IMR-90 (cell line): ENCODE measurements around the gene SPCS2.
A peak's percentile ranks its signal among the peaks of the same experiment; 100 is the strongest.

Experiments
- FOS ChIP-seq: fragments of 150-350 bp; IDR thresholded peaks from 2 replicates; pipeline ENCODE4 v1.6.1; 2016; ENCODE audit warnings: low read depth, low read length
- MAFK ChIP-seq: IDR thresholded peaks from 2 replicates; pipeline ENCODE4 v1.6.1; 2012; ENCODE audit warnings: low read depth, low read length, improper control_type of control experiment
- MXI1 ChIP-seq: IDR thresholded peaks from 2 replicates; pipeline ENCODE4 v1.6.1; 2012; ENCODE audit warnings: low read depth, mild to moderate bottlenecking, low read length, moderate library complexity, borderline replicate concordance
- POLR2A ChIP-seq: IDR thresholded peaks from 2 replicates; pipeline ENCODE4 v1.6.1; 2012; ENCODE audit warnings: mild to moderate bottlenecking, low read depth, low read length
- RAD21 ChIP-seq: IDR thresholded peaks from 2 replicates; pipeline ENCODE4 v1.6.1; 2012; ENCODE audit warnings: low read length, improper control_type of control experiment
- TF ChIP-seq, protein P1 (sequence below): fragments of 150-350 bp; IDR thresholded peaks from 2 replicates; pipeline ENCODE4 v1.6.1; 2017; ENCODE audit warnings: mild to moderate bottlenecking, antibody characterized with exemption, low read length, low read depth
- TF ChIP-seq, protein P2 (sequence below): conservative IDR thresholded peaks from 2 replicates; pipeline ENCODE4 v1.5.1; 2012; ENCODE audit warnings: mild to moderate bottlenecking, low read depth, low read length, improper control_type of control experiment

GRCh38 chr11:74957937-74958629, 9.0 kb downstream of the SPCS2 start:
- TF ChIP-seq, protein P1, sequence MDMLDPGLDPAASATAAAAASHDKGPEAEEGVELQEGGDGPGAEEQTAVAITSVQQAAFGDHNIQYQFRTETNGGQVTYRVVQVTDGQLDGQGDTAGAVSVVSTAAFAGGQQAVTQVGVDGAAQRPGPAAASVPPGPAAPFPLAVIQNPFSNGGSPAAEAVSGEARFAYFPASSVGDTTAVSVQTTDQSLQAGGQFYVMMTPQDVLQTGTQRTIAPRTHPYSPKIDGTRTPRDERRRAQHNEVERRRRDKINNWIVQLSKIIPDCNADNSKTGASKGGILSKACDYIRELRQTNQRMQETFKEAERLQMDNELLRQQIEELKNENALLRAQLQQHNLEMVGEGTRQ, result no peak
- TF ChIP-seq POLR2A (no peak), MAFK (peak; percentile 90), RAD21 (no peak), MXI1 (no peak), FOS (no peak)
- TF ChIP-seq, protein P2, sequence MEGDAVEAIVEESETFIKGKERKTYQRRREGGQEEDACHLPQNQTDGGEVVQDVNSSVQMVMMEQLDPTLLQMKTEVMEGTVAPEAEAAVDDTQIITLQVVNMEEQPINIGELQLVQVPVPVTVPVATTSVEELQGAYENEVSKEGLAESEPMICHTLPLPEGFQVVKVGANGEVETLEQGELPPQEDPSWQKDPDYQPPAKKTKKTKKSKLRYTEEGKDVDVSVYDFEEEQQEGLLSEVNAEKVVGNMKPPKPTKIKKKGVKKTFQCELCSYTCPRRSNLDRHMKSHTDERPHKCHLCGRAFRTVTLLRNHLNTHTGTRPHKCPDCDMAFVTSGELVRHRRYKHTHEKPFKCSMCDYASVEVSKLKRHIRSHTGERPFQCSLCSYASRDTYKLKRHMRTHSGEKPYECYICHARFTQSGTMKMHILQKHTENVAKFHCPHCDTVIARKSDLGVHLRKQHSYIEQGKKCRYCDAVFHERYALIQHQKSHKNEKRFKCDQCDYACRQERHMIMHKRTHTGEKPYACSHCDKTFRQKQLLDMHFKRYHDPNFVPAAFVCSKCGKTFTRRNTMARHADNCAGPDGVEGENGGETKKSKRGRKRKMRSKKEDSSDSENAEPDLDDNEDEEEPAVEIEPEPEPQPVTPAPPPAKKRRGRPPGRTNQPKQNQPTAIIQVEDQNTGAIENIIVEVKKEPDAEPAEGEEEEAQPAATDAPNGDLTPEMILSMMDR, result no peak
